ENCODE data around the gene CFAP52.

DNA sequence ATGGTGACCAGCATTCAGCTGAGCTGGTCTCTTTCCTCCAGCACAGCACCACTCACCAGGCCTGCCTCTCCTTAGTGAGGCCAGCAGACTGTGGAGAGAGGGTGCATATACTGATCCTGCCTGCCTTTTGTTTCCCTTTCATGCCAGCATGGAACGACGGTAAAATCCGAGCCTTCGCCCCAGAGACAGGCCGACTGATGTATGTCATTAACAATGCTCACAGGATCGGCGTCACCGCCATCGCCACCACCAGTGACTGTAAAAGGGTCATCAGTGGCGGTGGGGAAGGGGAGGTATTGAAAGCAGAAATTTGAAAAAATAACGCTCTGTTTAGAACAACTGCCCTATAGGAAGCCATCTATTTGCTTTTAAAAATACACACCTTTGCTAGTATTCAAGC is 56.3 kb downstream of the CFAP52 start:
- no peak for TF ChIP-seq CTCF (IDR thresholded peaks at IDR 0.05)
- TF ChIP-seq POLR2A (IDR thresholded peaks at IDR 0.05) = no peak
- TF ChIP-seq POLR2AphosphoS5 (IDR thresholded peaks at IDR 0.05) = no peak
